Eye (tissue), 1 donor: Measurements from ENCODE around the gene TMEM235.
"Not testable (repeated sequence)": the region's sequence is repeated elsewhere in the genome, so short reads cannot be mapped to it uniquely, and the experiment has no call there.

ENCODE experiments used
- DNase-seq: peaks from one replicate; pipeline ENCODE4 v3.0.0-alpha.2; 2015

Gene TMEM235

GRCh38 chr17:78219396-78220150, 11.9 kb upstream of the TMEM235 start:
- DNase-seq: no peak

GRCh38 chr17:78223061-78223460, 8.4 kb upstream of the TMEM235 start:
- no peak for DNase-seq

GRCh38 chr17:78223765-78224164, 7.7 kb upstream of the TMEM235 start:
- no peak for DNase-seq

GRCh38 chr17:78224231-78225087, 7.0 kb upstream of the TMEM235 start:
- DNase-seq: peak; percentile 63

GRCh38 chr17:78225088-78225865, 6.2 kb upstream of the TMEM235 start:
- no peak for DNase-seq

GRCh38 chr17:78226055-78226758, 5.2 kb upstream of the TMEM235 start:
- no peak for DNase-seq

- no peak for DNase-seq
These were observed 4.5 kb upstream of the TMEM235 start for GRCh38 chr17:78226759-78227454.

- no peak for DNase-seq
These were observed 3.9 kb upstream of the TMEM235 start for GRCh38 chr17:78227455-78227916.

- no peak for DNase-seq
These were observed 3.3 kb upstream of the TMEM235 start for GRCh38 chr17:78228176-78228575.

- no peak for DNase-seq
These were observed 1.0 kb upstream of the TMEM235 start for GRCh38 chr17:78230252-78230962.

GRCh38 chr17:78231991-78232858, 794 bp downstream of the TMEM235 start:
- no peak for DNase-seq

- no peak for DNase-seq
These were observed 1.4 kb downstream of the TMEM235 start for GRCh38 chr17:78232859-78233173.

GRCh38 chr17:78233678-78234077, 2.2 kb downstream of the TMEM235 start:
- DNase-seq: no peak

GRCh38 chr17:78234261-78234865, 2.9 kb downstream of the TMEM235 start:
- no peak for DNase-seq

- DNase-seq: not testable (repeated sequence)
These were observed 3.6 kb downstream of the TMEM235 start for GRCh38 chr17:78235022-78235421.

- DNase-seq: no peak
These were observed 4.5 kb downstream of the TMEM235 start for GRCh38 chr17:78235885-78236284.

- DNase-seq: peak; percentile 62
These were observed 5.1 kb downstream of the TMEM235 start for GRCh38 chr17:78236362-78237127.

- no peak for DNase-seq
These were observed 6.1 kb downstream of the TMEM235 start for GRCh38 chr17:78237401-78238012.
